WTC11 (cell line): ENCODE results near the gene COA8.
"Not testable (repeated sequence)": the region's sequence is repeated elsewhere in the genome, so short reads cannot be mapped to it uniquely, and the experiment has no call there.

Source experiments
- ATF1 ChIP-seq: sonication (generic); formaldehyde crosslinking; IDR thresholded peaks from 2 replicates; pipeline ENCODE4 v1.8.1; 2023; ENCODE audit warnings: mild to moderate bottlenecking, moderate library complexity, missing genetic modification reagents
- CREB1 ChIP-seq: sonication (generic); formaldehyde crosslinking; IDR thresholded peaks from 2 replicates; pipeline ENCODE4 v1.8.0; 2023; ENCODE audit warnings: mild to moderate bottlenecking, missing genetic modification reagents
- JUN ChIP-seq: sonication (generic); formaldehyde crosslinking; IDR thresholded peaks from 2 replicates; pipeline ENCODE4 v1.8.0; 2023; ENCODE audit warnings: mild to moderate bottlenecking, missing genetic modification reagents
- KAT7 ChIP-seq: sonication (generic); formaldehyde crosslinking; IDR thresholded peaks from 2 replicates; pipeline ENCODE4 v1.8.1; 2023; ENCODE audit warnings: missing genetic modification reagents, mild to moderate bottlenecking, borderline replicate concordance
- TEAD1 ChIP-seq: sonication (generic); formaldehyde crosslinking; IDR thresholded peaks from 2 replicates; pipeline ENCODE4 v1.8.0; 2022; ENCODE audit warnings: mild to moderate bottlenecking, missing genetic modification reagents
- TP53 ChIP-seq: sonication (generic); formaldehyde crosslinking; IDR thresholded peaks from 2 replicates; pipeline ENCODE4 v1.8.1; 2023; ENCODE audit warnings: mild to moderate bottlenecking, missing genetic modification reagents
- ZNF138 ChIP-seq: sonication (generic); formaldehyde crosslinking; conservative IDR thresholded peaks from 2 replicates; pipeline ENCODE4 v1.8.1; 2022; ENCODE audit warnings: mild to moderate bottlenecking, moderate library complexity, missing genetic modification reagents
- TF ChIP-seq, protein P1 (sequence below): fragments of 200-600 bp; IDR thresholded peaks from 2 replicates; pipeline ENCODE4 v1.8.0; 2022; ENCODE audit warnings: antibody characterized with exemption
- TF ChIP-seq, protein P2 (sequence below): sonication (generic); formaldehyde crosslinking; IDR thresholded peaks from 2 replicates; pipeline ENCODE4 v1.8.1; 2023; ENCODE audit warnings: mild to moderate bottlenecking, missing genetic modification reagents, moderate library complexity
- TF ChIP-seq, protein P3 (sequence below): sonication (generic); formaldehyde crosslinking; IDR thresholded peaks from 2 replicates; pipeline ENCODE4 v1.8.0; 2022; ENCODE audit warnings: mild to moderate bottlenecking, missing genetic modification reagents
- TF ChIP-seq, protein P4 (sequence below): sonication (generic); formaldehyde crosslinking; IDR thresholded peaks from 2 replicates; pipeline ENCODE4 v1.8.0; 2022; ENCODE audit warnings: mild to moderate bottlenecking, missing genetic modification reagents
- TF ChIP-seq, protein P5 (sequence below): fragments of 250-450 bp; sonication (Bioruptor Pico); IDR thresholded peaks from 2 replicates; pipeline ENCODE4 v1.8.0; 2021; ENCODE audit warnings: mild to moderate bottlenecking
- TF ChIP-seq, protein P6 (sequence below): sonication (generic); formaldehyde crosslinking; IDR thresholded peaks from 2 replicates; pipeline ENCODE4 v1.8.1; 2023; ENCODE audit warnings: mild to moderate bottlenecking, missing genetic modification reagents, borderline replicate concordance
- TF ChIP-seq, protein P7 (sequence below): sonication (generic); formaldehyde crosslinking; IDR thresholded peaks from 2 replicates; pipeline ENCODE4 v1.8.1; 2022; ENCODE audit warnings: low read depth, missing genetic modification reagents, borderline replicate concordance

DNA sequence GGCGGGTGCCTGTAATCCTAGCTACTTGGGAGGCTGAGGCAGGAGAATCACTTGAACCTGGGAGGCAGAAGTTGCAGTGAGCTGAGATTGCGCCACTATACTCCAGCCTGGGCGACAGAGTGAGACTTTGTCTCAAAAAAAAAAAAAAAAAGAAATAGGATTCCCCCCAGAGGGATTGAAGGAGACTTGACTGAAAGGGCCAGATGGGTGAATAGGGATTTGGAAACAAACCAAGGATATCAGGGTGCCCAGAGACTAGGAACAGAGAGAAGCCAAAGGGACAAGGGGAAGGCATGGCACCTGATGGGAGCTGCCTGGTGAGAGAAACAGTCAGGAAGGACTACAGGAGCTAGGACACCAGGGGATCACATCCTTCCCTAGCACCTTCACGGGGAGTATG is 46.3 kb downstream of the COA8 start:
- TF ChIP-seq, protein P1, sequence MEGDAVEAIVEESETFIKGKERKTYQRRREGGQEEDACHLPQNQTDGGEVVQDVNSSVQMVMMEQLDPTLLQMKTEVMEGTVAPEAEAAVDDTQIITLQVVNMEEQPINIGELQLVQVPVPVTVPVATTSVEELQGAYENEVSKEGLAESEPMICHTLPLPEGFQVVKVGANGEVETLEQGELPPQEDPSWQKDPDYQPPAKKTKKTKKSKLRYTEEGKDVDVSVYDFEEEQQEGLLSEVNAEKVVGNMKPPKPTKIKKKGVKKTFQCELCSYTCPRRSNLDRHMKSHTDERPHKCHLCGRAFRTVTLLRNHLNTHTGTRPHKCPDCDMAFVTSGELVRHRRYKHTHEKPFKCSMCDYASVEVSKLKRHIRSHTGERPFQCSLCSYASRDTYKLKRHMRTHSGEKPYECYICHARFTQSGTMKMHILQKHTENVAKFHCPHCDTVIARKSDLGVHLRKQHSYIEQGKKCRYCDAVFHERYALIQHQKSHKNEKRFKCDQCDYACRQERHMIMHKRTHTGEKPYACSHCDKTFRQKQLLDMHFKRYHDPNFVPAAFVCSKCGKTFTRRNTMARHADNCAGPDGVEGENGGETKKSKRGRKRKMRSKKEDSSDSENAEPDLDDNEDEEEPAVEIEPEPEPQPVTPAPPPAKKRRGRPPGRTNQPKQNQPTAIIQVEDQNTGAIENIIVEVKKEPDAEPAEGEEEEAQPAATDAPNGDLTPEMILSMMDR, result not testable (repeated sequence)
- TF ChIP-seq, protein P2, sequence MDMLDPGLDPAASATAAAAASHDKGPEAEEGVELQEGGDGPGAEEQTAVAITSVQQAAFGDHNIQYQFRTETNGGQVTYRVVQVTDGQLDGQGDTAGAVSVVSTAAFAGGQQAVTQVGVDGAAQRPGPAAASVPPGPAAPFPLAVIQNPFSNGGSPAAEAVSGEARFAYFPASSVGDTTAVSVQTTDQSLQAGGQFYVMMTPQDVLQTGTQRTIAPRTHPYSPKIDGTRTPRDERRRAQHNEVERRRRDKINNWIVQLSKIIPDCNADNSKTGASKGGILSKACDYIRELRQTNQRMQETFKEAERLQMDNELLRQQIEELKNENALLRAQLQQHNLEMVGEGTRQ (CRISPR knock-in tag), result not testable (repeated sequence)
- TF ChIP-seq ZNF138 (CRISPR knock-in tag); TP53; ATF1 (CRISPR knock-in tag); JUN (CRISPR knock-in tag); KAT7 (CRISPR knock-in tag); TEAD1 (CRISPR knock-in tag); CREB1 (CRISPR knock-in tag): not testable (repeated sequence)
- TF ChIP-seq, protein P3, sequence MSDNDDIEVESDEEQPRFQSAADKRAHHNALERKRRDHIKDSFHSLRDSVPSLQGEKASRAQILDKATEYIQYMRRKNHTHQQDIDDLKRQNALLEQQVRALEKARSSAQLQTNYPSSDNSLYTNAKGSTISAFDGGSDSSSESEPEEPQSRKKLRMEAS (CRISPR knock-in tag), result not testable (repeated sequence)
- TF ChIP-seq, protein P4, sequence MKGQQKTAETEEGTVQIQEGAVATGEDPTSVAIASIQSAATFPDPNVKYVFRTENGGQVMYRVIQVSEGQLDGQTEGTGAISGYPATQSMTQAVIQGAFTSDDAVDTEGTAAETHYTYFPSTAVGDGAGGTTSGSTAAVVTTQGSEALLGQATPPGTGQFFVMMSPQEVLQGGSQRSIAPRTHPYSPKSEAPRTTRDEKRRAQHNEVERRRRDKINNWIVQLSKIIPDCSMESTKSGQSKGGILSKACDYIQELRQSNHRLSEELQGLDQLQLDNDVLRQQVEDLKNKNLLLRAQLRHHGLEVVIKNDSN (CRISPR knock-in tag), result not testable (repeated sequence)
- TF ChIP-seq, protein P5, sequence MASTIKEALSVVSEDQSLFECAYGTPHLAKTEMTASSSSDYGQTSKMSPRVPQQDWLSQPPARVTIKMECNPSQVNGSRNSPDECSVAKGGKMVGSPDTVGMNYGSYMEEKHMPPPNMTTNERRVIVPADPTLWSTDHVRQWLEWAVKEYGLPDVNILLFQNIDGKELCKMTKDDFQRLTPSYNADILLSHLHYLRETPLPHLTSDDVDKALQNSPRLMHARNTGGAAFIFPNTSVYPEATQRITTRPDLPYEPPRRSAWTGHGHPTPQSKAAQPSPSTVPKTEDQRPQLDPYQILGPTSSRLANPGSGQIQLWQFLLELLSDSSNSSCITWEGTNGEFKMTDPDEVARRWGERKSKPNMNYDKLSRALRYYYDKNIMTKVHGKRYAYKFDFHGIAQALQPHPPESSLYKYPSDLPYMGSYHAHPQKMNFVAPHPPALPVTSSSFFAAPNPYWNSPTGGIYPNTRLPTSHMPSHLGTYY, result not testable (repeated sequence)
- TF ChIP-seq, protein P6, sequence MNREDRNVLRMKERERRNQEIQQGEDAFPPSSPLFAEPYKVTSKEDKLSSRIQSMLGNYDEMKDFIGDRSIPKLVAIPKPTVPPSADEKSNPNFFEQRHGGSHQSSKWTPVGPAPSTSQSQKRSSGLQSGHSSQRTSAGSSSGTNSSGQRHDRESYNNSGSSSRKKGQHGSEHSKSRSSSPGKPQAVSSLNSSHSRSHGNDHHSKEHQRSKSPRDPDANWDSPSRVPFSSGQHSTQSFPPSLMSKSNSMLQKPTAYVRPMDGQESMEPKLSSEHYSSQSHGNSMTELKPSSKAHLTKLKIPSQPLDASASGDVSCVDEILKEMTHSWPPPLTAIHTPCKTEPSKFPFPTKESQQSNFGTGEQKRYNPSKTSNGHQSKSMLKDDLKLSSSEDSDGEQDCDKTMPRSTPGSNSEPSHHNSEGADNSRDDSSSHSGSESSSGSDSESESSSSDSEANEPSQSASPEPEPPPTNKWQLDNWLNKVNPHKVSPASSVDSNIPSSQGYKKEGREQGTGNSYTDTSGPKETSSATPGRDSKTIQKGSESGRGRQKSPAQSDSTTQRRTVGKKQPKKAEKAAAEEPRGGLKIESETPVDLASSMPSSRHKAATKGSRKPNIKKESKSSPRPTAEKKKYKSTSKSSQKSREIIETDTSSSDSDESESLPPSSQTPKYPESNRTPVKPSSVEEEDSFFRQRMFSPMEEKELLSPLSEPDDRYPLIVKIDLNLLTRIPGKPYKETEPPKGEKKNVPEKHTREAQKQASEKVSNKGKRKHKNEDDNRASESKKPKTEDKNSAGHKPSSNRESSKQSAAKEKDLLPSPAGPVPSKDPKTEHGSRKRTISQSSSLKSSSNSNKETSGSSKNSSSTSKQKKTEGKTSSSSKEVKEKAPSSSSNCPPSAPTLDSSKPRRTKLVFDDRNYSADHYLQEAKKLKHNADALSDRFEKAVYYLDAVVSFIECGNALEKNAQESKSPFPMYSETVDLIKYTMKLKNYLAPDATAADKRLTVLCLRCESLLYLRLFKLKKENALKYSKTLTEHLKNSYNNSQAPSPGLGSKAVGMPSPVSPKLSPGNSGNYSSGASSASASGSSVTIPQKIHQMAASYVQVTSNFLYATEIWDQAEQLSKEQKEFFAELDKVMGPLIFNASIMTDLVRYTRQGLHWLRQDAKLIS (CRISPR knock-in tag), result not testable (repeated sequence)
- TF ChIP-seq, protein P7, sequence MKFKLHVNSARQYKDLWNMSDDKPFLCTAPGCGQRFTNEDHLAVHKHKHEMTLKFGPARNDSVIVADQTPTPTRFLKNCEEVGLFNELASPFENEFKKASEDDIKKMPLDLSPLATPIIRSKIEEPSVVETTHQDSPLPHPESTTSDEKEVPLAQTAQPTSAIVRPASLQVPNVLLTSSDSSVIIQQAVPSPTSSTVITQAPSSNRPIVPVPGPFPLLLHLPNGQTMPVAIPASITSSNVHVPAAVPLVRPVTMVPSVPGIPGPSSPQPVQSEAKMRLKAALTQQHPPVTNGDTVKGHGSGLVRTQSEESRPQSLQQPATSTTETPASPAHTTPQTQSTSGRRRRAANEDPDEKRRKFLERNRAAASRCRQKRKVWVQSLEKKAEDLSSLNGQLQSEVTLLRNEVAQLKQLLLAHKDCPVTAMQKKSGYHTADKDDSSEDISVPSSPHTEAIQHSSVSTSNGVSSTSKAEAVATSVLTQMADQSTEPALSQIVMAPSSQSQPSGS (CRISPR knock-in tag), result not testable (repeated sequence)
